ENCODE data around the gene PRCD. TPM values are rescaled to one million over a fixed set of nuclear protein-coding genes. Genes with fewer than 3 reads are reported as not detected.

PRCD gene
- total RNA-seq, 2 experiments from 2014 or later: not detected

GRCh38 chr17:76560877-76561221 is 21.0 kb downstream of the PRCD start:
- no peaks in the 10 kb centered on the region for H3K27me3 ChIP-seq (ENCODE audit: control insufficient read depth in 1 of 2, insufficient read depth in 2 of 2, low read length in 2 of 2)
- H3K36me3 ChIP-seq (ENCODE audit: insufficient read depth, low read length): peaks cover 44% of the 10 kb centered on the region
- H3K4me1 ChIP-seq (ENCODE audit: insufficient read depth, low read length): peaks cover 62% of the 10 kb centered on the region
- H3K27me3 Mint-ChIP-seq: no peaks in the 10 kb centered on the region
- H3K9me3 ChIP-seq (ENCODE audit: control insufficient read depth in 1 of 2, insufficient read depth in 1 of 2, low read length in 2 of 2): no peaks in the 10 kb centered on the region
- H3K4me3 Mint-ChIP-seq: peak overlapping the region; percentile 79
- no peaks in the 10 kb centered on the region for H3K9me3 Mint-ChIP-seq
- peak overlapping the region; percentile 97 for H3K27ac Mint-ChIP-seq
- peaks cover 70% of the 10 kb centered on the region for H3K4me1 Mint-ChIP-seq (ENCODE audit: low read depth)
- intact Hi-C loops (cut with DNase I, micrococcal nuclease): no loop called here
- ChIA-PET CTCF (interaction anchor here (1.5 to 2.4 kb wide), 2 partner anchors 38 to 63 kb away, joined by 4 to 10 read pairs; no protein-coding TSS in a partner anchor), POLR2A (interaction anchor here (0.5 to 0.7 kb wide), 4 partner anchors 10 to 538 kb away, joined by 3 to 9 read pairs (median 4); no protein-coding TSS in a partner anchor)
- H3K27ac ChIP-seq (ENCODE audit: low read depth in 1 of 2, low read length in 2 of 2): peak overlapping the region; percentile 10 to 59
- peak overlapping the region; percentile 31 for H3K4me3 ChIP-seq (ENCODE audit: low read length)
- H3K36me3 Mint-ChIP-seq (ENCODE audit: low read depth): peaks cover 72% of the 10 kb centered on the region
- no peak for TF ChIP-seq CTCF (IDR thresholded peaks at IDR 0.05)
- DNase-seq (peak in 2 of 14 experiments; percentile 53 to 54), ATAC-seq (ENCODE audit: poor library complexity) (no peak)

GRCh38 chr17:76561332-76561731 is 21.5 kb downstream of the PRCD start:
- intact Hi-C loops (cut with DNase I, micrococcal nuclease): no loop called here
- TF ChIP-seq CTCF (IDR thresholded peaks at IDR 0.05): no peak
- Mint-ChIP-seq H3K4me1 (ENCODE audit: low read depth) (peaks cover 73% of the 10 kb centered on the region), H3K27me3 (no peaks in the 10 kb centered on the region), H3K9me3 (no peaks in the 10 kb centered on the region), H3K27ac (peak overlapping the region; percentile 97), H3K36me3 (ENCODE audit: low read depth) (peaks cover 76% of the 10 kb centered on the region), H3K4me3 (peak overlapping the region; percentile 79)
- H3K4me1 ChIP-seq (ENCODE audit: insufficient read depth, low read length): peaks cover 64% of the 10 kb centered on the region
- no peaks in the 10 kb centered on the region for H3K9me3 ChIP-seq (ENCODE audit: control insufficient read depth in 1 of 2, insufficient read depth in 1 of 2, low read length in 2 of 2)
- CTCF ChIA-PET: interaction anchor here (1.5 to 2.4 kb wide), 2 partner anchors 38 to 62 kb away, joined by 4 to 10 read pairs; no protein-coding TSS in a partner anchor
- DNase-seq (peak in 3 of 14 experiments; percentile 73 to 79 (median 79)), ATAC-seq (ENCODE audit: poor library complexity) (peak; percentile 19)
- no peaks in the 10 kb centered on the region for H3K27me3 ChIP-seq (ENCODE audit: control insufficient read depth in 1 of 2, insufficient read depth in 2 of 2, low read length in 2 of 2)
- peaks cover 48% of the 10 kb centered on the region for H3K36me3 ChIP-seq (ENCODE audit: insufficient read depth, low read length)
- H3K4me3 ChIP-seq (ENCODE audit: low read length): peak overlapping the region; percentile 31
- POLR2A ChIA-PET: interaction anchor here (0.5 to 0.6 kb wide), 3 partner anchors 10 to 63 kb away, joined by 3 to 4 read pairs (median 3); no protein-coding TSS in a partner anchor
- peak overlapping the region; percentile 10 to 59 for H3K27ac ChIP-seq (ENCODE audit: low read depth in 1 of 2, low read length in 2 of 2)

- CTCF ChIA-PET: interaction anchor here (1.5 to 2.4 kb wide), 2 partner anchors 39 to 62 kb away, joined by 4 to 10 read pairs; no protein-coding TSS in a partner anchor
- Histone ChIP-seq H3K4me3 (ENCODE audit: low read length) (peak overlapping the region; percentile 31), H3K27ac (ENCODE audit: low read depth in 1 of 2, low read length in 2 of 2) (peak overlapping the region in 1 of 2 donors; percentile 59), H3K27me3 (ENCODE audit: control insufficient read depth in 1 of 2, insufficient read depth in 2 of 2, low read length in 2 of 2) (no peaks in the 10 kb centered on the region), H3K36me3 (ENCODE audit: insufficient read depth, low read length) (peaks cover 49% of the 10 kb centered on the region), H3K9me3 (ENCODE audit: control insufficient read depth in 1 of 2, insufficient read depth in 1 of 2, low read length in 2 of 2) (no peaks in the 10 kb centered on the region), H3K4me1 (ENCODE audit: insufficient read depth, low read length) (peaks cover 59% of the 10 kb centered on the region)
- intact Hi-C loops (cut with DNase I, micrococcal nuclease): no loop called here
- peak overlapping the region; percentile 79 for H3K4me3 Mint-ChIP-seq
- ATAC-seq (ENCODE audit: poor library complexity) (no peak), DNase-seq (no peak)
- H3K4me1 Mint-ChIP-seq (ENCODE audit: low read depth): peaks cover 69% of the 10 kb centered on the region
- H3K27ac Mint-ChIP-seq: peak overlapping the region; percentile 97
- no peaks in the 10 kb centered on the region for H3K9me3 Mint-ChIP-seq
- no peak for TF ChIP-seq CTCF (IDR thresholded peaks at IDR 0.05)
- POLR2A ChIA-PET: no interaction called here
- H3K27me3 Mint-ChIP-seq: no peaks in the 10 kb centered on the region
- H3K36me3 Mint-ChIP-seq (ENCODE audit: low read depth): peaks cover 76% of the 10 kb centered on the region
These were observed 22.0 kb downstream of the PRCD start for GRCh38 chr17:76561799-76562268.

Measured in CD4-positive, alpha-beta T cell (primary cell).